DND-41 (cell line): ENCODE data around the gene EHBP1.

ENCODE experiments used
- CTCF ChIP-seq: IDR thresholded peaks from 2 replicates; pipeline ENCODE4 v1.5.1; 2012; ENCODE audit warnings: borderline replicate concordance, low read length, moderate library complexity, mild to moderate bottlenecking; ENCODE audit not compliant: poor library complexity, severe bottlenecking; ENCODE audit errors: extremely low read depth
- EZH2 ChIP-seq: IDR thresholded peaks from 3 replicates; pipeline ENCODE4 v1.6.1; 2012; ENCODE audit warnings: borderline replicate concordance, low read depth, mild to moderate bottlenecking, moderate library complexity, low read length, inconsistent platforms; ENCODE audit not compliant: severe bottlenecking

- TF ChIP-seq CTCF (no peak), EZH2 (no peak)
Measured at GRCh38 chr2:62874881-62875383, 169.4 kb downstream of the EHBP1 start.
